GM21526 (cell line): Measurements from ENCODE around the gene NFKBIL1.
"Not testable (repeated sequence)": the region's sequence is repeated elsewhere in the genome, so short reads cannot be mapped to it uniquely, and the experiment has no call there.

ENCODE experiments used
- ATAC-seq: cut with Tn5 transposase; IDR thresholded peaks from one replicate; pipeline ENCODE4 v1.9.1; 2021; ENCODE audit warnings: moderate library complexity; ENCODE audit not compliant: unreplicated experiment, low FRiP score

NFKBIL1 gene

DNA sequence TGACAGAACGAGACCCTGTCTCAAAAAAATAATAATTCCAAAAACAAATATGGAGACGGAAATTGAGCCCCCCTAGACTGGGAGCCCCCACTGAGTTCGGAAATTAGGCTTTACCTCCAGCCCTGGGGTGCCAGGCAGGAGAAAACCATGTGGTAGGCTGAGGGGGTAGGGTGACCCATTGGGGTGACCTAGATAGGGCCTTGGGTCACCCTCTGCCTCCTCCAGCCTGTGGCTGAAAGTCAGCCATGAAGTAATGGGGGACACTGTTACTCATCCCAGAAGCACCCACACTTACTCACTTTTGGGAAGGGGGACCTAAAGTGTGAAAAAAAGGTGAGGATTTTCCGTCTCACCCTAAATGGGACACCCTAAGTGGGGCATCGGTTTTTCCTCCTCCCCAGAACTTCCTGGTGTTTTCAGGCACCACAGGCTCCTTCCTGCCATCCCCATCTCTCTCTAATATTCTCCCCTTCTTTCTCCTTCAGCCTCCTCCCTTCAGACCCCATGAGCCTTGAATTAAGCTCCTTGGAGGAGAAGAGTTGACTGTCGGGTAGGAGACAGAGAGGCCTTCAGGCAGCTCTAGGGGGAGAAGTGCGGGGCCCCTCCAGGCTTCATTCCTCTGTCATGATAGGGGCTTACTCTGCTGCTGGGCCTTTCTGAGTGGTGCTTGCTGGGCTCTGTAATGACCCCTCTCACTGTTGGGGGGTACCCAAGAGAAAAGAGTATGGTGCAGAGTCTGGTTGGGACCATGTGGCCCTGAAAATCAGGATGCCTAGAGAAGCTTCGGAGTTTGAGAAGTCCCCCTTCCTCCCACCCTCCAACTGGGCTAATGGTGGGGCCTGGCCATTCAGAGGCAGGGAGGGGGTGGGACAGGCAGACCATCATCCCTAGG, 32.4 kb downstream of the NFKBIL1 start:
- ATAC-seq, result no peak

DNA sequence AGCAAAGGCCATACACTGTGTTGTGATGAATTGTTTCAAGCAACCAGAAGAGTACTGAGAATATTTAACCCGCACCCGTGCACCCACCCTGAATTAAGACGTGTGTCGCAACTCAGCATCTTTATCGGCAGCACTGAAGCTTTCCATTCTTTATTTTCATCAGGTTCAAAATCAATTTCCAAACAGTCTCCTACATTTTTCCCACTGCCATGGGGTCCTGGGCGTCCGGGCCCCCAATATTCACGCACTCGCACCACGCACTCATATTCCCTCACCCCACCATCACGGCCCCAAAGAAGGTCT, 33.0 kb downstream of the NFKBIL1 start:
- no peak for ATAC-seq

DNA sequence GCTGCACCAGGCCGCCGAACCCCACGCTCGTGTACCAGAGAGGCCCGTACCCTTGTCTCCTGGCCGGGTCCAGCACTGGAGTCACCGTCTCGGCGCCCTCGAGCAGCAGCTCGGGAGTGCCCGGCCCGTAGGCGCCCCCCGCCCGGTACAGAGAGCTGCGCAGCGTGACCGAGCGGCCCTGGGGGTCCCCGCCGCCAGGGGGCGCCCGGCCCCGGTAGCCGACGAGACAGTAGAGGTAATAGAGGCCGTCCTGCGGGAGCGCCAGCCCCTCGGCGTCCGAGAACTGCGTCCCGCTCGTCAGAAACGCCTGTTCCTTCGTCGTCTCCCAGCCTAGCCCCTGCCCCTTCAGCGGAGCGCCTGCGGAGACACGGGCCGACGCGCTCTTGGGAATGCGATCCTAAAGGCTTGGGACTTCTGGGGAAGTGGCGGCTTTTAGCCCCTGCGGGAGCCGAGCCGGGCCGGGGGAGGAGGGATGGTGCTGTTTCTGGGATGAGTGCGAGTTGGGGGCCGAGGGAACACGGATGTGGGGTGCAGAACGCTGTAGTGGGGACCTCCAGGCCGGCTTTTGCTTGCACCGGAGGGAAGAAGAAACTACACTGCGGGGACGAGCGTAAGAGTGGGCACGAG, 33.5 kb downstream of the NFKBIL1 start:
- ATAC-seq, result no peak

DNA sequence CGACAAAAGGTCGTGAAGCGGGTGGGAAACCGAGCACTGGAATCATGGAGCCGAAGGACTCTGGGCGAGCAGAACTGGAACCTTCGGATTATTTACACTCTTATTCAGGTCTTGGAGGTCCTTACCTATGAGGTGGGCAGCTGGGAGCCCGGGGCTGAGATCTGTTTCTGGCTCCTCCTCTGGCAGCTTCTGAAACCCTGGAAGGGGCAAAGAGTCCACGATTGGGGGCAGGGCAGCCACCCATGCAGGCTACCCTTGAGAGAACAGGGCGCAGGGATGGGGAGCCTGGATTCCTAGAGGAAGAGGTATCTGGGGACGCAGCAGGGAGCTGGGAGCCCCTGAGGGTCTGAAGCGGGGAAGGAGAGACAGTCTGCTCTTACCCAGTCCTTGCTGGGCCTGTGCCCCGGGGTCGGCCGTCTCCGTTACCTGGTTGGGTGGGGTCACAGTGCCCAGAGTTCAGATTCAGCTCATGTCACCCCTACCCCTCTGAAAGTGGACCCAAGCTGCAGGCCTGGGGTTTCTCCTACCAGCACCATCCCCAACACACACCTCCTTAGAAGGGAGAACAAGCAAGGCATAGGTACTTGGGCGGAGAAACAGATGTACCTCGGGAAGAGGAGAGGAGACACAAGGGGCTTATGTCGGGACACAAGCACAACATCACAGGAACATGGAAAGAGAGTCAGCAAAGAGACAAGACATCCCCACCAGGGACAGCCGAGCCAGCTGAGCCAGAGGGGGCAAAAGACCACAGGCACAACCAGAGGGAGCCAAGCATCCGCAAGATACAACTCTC, 34.2 kb downstream of the NFKBIL1 start:
- no peak for ATAC-seq

DNA sequence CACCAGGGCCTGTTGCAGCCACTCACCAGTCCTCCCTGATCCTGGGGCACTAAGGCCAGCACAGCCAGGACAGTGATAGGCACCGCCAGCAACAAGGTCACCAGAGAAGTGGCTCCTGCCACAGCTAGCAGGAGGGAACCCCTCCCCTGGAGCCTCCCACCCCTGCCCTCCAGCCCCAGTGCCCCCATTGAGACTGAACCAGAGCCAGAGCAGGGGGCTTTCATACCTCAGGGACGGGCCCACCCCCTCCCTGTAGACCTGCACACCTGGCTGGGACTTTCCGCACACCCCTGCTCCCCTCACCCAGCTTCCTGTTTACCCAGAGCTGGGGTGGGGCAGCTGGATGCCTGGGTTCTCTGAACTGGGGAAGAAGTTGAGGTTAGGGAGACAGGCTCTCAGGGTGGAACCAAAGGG, 34.8 kb downstream of the NFKBIL1 start, which contains the start of gene LTB:
TSS of gene LTB (minus strand) at position 195 of the 414 bp plus-strand sequence. CDS start at position 188, 7 bp downstream.
- ATAC-seq, result no peak

DNA sequence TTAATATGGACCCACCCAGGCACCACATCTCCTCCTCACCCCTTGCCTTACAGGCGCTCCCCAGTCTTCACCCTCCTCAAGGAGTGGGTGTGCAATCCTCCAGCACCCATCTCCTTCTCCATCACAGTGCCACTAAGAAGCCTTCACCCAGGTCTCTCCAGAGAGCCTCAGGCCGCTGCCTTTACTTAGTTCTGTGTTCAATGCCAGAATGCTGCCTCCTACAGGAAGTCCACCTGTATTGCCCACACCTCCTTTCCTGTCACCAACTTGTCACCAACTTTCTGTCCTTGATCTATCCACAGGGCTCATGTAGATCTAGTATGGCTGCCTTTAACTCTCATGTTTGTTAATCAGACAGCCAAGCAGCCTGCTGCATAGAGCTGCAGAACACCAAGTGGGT, 38.1 kb downstream of the NFKBIL1 start:
- no peak for ATAC-seq

DNA sequence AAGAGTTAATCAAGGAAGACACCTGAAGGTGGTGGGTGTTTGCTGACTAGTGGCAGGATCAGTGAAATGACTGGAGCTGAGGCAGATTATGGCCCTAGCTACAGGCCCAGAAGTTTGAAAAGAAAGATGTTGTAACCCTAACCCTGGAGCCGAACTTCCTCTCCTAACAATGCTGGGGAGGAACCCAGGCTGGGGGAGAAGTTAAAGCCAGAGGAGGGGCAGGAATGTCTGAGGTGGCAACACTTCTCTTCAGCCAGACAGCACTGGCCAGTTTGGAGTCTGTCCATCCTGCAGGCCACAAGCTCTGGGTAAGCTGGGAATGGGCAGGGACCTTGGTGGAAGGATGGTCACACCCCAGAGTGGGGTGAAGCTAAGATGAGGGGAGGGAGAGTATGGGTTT, 38.6 kb downstream of the NFKBIL1 start, which contains the start of gene LST1:
TSS of gene LST1 (plus strand) at position 270 of the 400 bp plus-strand sequence. CDS start 1,023 bp downstream, outside the sequence.
- ATAC-seq, result no peak

DNA sequence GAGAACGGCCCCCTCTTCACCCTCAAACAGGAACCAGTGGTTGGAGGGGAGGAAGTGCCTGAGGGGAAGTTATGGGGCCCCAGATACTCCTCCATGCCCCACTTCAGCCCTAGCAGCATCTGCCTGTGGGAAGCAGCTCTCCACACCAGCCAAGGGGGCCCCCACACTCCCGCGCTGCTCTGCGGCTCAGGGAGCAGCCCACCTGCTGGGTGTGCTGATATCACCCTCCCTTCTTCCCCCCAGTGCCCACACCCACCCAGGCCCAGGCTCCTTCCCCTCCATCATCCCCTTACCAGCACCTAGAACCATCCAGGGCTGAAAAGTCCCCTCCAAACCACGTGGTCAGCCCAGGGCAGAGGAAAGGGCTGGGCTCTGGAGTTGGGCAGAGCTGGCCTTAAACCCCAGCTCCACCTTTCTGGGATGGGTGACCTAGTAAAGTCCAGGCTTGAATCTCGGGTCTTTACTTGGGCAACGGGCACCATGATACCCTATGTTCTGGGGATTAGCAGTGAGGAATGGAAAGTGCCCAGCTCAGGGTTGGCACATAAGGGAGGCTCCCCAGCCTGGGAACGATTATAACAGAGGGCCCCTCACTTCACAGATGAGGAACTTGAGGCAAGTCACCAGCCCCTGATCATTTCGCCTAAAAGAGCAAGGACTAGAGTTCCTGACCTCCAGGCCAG, 39.3 kb downstream of the NFKBIL1 start:
- ATAC-seq, result no peak

DNA sequence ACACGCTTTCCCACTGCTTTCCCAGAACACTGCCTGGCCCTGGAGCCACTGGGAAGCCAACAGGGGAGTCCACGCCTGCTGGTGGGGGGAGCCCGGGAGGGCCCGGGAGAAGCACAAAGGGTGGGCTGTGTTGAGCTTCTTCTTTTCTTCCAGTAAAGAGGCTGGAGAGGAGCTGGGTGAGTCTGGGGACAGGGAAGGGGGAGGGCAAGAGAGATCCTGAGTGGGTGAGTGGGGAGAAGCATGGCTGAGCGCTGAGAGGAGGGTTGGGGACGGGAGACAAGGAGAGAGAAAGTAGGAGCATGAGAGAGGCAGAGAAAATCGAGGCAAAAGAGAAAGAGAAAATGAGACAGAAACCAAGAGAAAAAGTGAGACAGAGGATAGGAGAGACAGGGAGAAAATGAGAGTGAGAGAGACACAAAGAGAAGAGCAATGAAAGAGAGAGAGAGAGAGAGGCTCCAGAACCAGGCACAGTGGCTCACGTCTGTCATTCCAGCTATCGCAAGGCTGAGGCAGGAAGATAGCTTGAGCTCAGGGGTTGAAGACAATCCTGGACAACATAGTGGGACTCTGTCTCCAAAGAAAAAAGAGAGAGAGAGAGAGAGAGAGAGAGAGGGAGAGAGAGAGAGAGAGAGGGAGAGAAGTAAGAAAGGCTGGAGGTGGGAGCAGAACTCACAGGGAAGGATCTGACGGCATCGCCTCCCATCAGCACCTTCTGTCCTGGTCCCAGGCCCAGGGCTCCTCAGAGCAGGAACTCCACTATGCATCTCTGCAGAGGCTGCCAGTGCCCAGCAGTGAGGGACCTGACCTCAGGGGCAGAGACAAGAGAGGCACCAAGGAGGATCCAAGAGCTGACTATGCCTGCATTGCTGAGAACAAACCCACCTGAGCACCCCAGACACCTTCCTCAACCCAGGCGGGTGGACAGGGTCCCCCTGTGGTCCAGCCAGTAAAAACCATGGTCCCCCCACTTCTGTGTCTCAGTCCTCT, 40.7 kb downstream of the NFKBIL1 start:
- ATAC-seq, result no peak

DNA sequence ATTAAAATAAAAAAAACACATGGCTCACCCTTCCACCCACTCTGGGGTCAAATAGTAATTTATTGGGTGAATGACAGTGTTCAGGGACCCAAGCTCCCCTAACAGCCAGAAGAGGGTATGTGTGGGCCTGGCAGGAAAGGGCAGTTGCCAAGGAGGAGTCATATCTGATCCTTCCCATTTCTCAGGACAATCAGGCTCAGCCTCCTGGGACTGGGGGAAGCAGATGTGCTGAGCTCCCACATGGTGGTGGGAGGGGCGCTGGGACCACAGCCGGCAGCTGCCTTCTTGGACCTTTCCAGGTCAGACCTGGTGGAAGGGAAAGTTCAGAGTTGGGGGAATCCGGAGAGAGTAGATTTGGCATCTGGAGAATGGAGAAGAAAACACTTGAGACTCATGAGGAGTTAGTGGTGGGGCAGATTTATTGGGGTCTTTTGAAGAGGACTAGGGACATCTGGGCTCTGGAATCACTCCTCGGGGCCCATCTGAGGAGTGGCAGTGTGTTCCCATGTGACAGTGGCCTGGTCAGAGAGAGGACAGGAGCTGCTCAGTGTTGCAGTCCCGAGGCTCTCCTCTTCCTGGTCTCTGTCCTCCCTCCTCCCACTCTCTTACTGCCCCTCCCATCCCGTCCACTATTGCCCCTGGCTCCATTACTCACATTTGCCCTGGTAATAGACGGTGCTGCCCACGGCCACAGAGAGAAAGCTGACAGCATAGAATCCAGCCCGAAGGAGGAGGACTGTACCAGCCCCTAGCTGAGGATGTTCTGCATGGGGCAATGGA, 41.7 kb downstream of the NFKBIL1 start:
- no peak for ATAC-seq

DNA sequence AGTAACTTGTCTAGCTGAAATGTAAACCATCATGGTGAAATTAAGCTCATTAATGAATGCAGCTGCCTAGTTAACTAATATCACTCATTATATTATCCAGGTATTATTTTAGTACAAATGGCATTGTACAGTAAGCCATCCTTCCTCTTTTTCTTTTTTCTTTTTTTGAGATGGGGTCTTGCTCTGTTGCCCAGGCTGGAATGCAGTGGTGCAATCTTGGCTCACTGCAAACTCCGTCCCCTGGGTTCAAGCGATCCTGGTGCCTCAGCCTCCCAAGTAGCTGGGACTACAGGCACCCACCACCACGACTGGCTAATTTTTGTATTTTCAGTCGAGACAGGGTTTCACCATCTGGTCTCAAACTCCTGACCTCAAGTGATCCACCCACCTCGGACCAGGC, 43.3 kb downstream of the NFKBIL1 start:
- not testable (repeated sequence) for ATAC-seq

DNA sequence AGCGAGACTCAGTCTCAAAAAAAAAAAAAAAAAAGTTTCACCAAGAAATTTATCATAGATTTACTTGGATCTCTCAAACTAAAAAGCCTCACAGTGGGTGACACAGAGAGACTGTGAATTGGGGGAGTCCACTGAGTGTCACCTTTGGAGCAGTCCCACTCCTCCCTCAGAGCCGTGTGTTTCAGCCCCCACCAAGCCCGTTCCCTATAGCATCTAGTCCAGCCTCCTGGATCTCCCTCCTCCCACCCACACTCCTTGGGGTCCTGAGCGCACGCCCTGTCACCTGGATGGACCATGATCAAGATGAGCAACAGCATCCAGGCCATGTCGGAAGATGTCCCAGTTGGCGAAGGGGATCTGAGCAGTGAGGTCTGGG, 45.0 kb downstream of the NFKBIL1 start:
- no peak for ATAC-seq

DNA sequence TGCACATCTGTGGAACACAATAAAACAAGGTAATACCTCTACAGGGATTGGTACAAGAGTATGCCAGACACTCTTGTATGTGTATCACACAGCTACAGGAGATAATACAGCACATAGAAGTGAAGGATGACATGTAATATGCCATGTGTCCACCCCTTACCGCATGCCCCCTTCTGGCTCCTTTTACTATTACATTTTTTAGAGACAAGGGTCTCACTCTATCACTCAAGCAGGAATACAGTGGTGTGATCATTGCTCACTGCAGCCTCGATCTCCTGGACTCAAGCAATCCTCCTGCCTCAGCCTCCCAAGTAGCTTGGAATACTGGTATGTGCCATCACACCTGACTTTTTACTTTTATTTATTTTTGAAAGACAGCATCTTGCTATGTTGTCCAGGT, 49.6 kb downstream of the NFKBIL1 start:
- no peak for ATAC-seq

DNA sequence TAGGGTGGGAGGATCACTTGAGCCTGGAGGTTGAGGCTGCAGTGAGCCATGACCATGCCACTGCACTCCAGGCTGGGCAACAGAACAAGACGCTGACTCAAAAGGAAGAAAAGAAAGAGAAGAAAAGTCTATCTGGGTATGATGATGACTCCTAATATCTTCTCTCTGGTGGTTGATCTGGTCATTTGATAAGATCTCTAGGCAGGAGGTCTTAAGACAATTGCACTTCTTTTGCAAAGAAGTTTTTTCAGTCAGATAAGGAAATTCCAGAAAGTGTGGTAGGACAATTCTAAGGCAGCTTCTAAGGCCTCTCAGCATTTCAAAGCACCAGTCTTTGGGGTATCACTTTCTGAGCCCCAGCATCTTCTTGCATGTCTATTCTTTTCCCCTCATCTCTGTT, 59.9 kb downstream of the NFKBIL1 start:
- ATAC-seq, result no peak
